H1 (cell line): ENCODE results near the gene MGAT2. TPM values are rescaled to one million over a fixed set of nuclear protein-coding genes. Genes with fewer than 3 reads are reported as not detected.

Experiments used
- CBX5 ChIP-seq: fragments of 300-800, 300-1000 bp; sonication (generic); IDR thresholded peaks from 2 replicates; pipeline ENCODE4 v1.7.1; 2016; ENCODE audit warnings: antibody characterized with exemption, low read length, low read depth
- NANOG ChIP-seq: IDR thresholded peaks from 2 replicates; pipeline ENCODE4 v1.6.1; 2011; ENCODE audit warnings: low read length, low read depth, mild to moderate bottlenecking, inconsistent platforms; ENCODE audit not compliant: insufficient read depth, poor library complexity, severe bottlenecking
- POLR2AphosphoS5 ChIP-seq: IDR thresholded peaks from 2 replicates; pipeline ENCODE4 v1.6.1; 2011; ENCODE audit warnings: low read depth, low read length
- RFX5 ChIP-seq: IDR thresholded peaks from 2 replicates; pipeline ENCODE4 v1.6.1; 2011; ENCODE audit warnings: low read depth, low read length, improper control_type of control experiment, borderline replicate concordance
- SP4 ChIP-seq: IDR thresholded peaks from 2 replicates; pipeline ENCODE4 v1.6.1; 2012; ENCODE audit warnings: low read length, inconsistent platforms
- SUZ12 ChIP-seq: fragments of 200-600 bp; sonication (generic); IDR thresholded peaks from 2 replicates; pipeline ENCODE4 v1.6.1; 2012; ENCODE audit warnings: mild to moderate bottlenecking, inconsistent platforms, low read length, moderate library complexity, mixed read lengths
- TEAD4 ChIP-seq: IDR thresholded peaks from 2 replicates; pipeline ENCODE4 v1.6.1; 2012; ENCODE audit warnings: low read depth, low read length, inconsistent platforms, mixed read lengths
- polyA plus RNA-seq, 7 experiments: library from polyadenylated mRNA; depleted of rRNA in 3 of 7; stranded (reverse) in 5 of 7; unstranded in 2 of 7; fragments of >200 nt in 5 of 7; fragments of 200-250 nt in 2 of 7; gene quantifications; 1 replicate in 5 of 7; 2 replicates in 1 of 7; 4 replicates in 1 of 7; pipeline versions ENCODE4 v1.2.1 to v1.2.3, GENCODE V29; 2011 to 2013; ENCODE audit warnings: missing spikeins in 2 of 7, mixed read lengths in 2 of 7
- total RNA-seq: library from RNA; stranded (reverse); fragmentation: NEBNext Ultra II Directional; extraction: Animal tissue kit (Norgen Biotek cat#: 25700); gene quantifications from 2 replicates; pipeline ENCODE4 v1.2.1, GENCODE V29; 2021
- TF ChIP-seq, protein P1 (sequence below): fragments of 300-600 bp; sonication (generic); IDR thresholded peaks from 2 replicates; pipeline ENCODE4 v1.7.1; 2012; ENCODE audit warnings: low read length, moderate library complexity, mild to moderate bottlenecking, inconsistent platforms; ENCODE audit not compliant: insufficient replicate concordance
- TF ChIP-seq, protein P2 (sequence below), 3 experiments: IDR thresholded peaks; 1 replicate in 2 of 3; 2 replicates in 1 of 3; pipeline versions ENCODE4 v1.5.1 to v1.6.1; 2011; ENCODE audit warnings: low read length in 3 of 3, mild to moderate bottlenecking in 3 of 3, inconsistent platforms in 2 of 3, low read depth in 1 of 3, moderate library complexity in 1 of 3; ENCODE audit not compliant: insufficient read depth in 1 of 3; ENCODE audit errors: control extremely low read depth in 1 of 3

Gene MGAT2
- total and polyA plus RNA-seq, 2 of the 8 experiments (the other 6 are each of a cell fraction or from before 2014, with no cell fraction given): 10.6 to 23.7 TPM

GRCh38 chr14:49642163-49642562 is 21.6 kb downstream of the MGAT2 start (continued):
- TF ChIP-seq, protein P1, sequence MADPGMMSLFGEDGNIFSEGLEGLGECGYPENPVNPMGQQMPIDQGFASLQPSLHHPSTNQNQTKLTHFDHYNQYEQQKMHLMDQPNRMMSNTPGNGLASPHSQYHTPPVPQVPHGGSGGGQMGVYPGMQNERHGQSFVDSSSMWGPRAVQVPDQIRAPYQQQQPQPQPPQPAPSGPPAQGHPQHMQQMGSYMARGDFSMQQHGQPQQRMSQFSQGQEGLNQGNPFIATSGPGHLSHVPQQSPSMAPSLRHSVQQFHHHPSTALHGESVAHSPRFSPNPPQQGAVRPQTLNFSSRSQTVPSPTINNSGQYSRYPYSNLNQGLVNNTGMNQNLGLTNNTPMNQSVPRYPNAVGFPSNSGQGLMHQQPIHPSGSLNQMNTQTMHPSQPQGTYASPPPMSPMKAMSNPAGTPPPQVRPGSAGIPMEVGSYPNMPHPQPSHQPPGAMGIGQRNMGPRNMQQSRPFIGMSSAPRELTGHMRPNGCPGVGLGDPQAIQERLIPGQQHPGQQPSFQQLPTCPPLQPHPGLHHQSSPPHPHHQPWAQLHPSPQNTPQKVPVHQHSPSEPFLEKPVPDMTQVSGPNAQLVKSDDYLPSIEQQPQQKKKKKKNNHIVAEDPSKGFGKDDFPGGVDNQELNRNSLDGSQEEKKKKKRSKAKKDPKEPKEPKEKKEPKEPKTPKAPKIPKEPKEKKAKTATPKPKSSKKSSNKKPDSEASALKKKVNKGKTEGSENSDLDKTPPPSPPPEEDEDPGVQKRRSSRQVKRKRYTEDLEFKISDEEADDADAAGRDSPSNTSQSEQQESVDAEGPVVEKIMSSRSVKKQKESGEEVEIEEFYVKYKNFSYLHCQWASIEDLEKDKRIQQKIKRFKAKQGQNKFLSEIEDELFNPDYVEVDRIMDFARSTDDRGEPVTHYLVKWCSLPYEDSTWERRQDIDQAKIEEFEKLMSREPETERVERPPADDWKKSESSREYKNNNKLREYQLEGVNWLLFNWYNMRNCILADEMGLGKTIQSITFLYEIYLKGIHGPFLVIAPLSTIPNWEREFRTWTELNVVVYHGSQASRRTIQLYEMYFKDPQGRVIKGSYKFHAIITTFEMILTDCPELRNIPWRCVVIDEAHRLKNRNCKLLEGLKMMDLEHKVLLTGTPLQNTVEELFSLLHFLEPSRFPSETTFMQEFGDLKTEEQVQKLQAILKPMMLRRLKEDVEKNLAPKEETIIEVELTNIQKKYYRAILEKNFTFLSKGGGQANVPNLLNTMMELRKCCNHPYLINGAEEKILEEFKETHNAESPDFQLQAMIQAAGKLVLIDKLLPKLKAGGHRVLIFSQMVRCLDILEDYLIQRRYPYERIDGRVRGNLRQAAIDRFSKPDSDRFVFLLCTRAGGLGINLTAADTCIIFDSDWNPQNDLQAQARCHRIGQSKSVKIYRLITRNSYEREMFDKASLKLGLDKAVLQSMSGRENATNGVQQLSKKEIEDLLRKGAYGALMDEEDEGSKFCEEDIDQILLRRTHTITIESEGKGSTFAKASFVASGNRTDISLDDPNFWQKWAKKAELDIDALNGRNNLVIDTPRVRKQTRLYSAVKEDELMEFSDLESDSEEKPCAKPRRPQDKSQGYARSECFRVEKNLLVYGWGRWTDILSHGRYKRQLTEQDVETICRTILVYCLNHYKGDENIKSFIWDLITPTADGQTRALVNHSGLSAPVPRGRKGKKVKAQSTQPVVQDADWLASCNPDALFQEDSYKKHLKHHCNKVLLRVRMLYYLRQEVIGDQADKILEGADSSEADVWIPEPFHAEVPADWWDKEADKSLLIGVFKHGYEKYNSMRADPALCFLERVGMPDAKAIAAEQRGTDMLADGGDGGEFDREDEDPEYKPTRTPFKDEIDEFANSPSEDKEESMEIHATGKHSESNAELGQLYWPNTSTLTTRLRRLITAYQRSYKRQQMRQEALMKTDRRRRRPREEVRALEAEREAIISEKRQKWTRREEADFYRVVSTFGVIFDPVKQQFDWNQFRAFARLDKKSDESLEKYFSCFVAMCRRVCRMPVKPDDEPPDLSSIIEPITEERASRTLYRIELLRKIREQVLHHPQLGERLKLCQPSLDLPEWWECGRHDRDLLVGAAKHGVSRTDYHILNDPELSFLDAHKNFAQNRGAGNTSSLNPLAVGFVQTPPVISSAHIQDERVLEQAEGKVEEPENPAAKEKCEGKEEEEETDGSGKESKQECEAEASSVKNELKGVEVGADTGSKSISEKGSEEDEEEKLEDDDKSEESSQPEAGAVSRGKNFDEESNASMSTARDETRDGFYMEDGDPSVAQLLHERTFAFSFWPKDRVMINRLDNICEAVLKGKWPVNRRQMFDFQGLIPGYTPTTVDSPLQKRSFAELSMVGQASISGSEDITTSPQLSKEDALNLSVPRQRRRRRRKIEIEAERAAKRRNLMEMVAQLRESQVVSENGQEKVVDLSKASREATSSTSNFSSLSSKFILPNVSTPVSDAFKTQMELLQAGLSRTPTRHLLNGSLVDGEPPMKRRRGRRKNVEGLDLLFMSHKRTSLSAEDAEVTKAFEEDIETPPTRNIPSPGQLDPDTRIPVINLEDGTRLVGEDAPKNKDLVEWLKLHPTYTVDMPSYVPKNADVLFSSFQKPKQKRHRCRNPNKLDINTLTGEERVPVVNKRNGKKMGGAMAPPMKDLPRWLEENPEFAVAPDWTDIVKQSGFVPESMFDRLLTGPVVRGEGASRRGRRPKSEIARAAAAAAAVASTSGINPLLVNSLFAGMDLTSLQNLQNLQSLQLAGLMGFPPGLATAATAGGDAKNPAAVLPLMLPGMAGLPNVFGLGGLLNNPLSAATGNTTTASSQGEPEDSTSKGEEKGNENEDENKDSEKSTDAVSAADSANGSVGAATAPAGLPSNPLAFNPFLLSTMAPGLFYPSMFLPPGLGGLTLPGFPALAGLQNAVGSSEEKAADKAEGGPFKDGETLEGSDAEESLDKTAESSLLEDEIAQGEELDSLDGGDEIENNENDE: no peak
- TF ChIP-seq RFX5: no peak
- TF ChIP-seq SUZ12: no peak
- TF ChIP-seq SP4: no peak
- TF ChIP-seq CBX5: no peak
- TF ChIP-seq TEAD4: no peak
- TF ChIP-seq POLR2AphosphoS5: no peak
- no peak for TF ChIP-seq NANOG
- TF ChIP-seq, protein P2, sequence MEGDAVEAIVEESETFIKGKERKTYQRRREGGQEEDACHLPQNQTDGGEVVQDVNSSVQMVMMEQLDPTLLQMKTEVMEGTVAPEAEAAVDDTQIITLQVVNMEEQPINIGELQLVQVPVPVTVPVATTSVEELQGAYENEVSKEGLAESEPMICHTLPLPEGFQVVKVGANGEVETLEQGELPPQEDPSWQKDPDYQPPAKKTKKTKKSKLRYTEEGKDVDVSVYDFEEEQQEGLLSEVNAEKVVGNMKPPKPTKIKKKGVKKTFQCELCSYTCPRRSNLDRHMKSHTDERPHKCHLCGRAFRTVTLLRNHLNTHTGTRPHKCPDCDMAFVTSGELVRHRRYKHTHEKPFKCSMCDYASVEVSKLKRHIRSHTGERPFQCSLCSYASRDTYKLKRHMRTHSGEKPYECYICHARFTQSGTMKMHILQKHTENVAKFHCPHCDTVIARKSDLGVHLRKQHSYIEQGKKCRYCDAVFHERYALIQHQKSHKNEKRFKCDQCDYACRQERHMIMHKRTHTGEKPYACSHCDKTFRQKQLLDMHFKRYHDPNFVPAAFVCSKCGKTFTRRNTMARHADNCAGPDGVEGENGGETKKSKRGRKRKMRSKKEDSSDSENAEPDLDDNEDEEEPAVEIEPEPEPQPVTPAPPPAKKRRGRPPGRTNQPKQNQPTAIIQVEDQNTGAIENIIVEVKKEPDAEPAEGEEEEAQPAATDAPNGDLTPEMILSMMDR (IDR thresholded peaks at IDR 0.05; ENCODE audit: control extremely low read depth in 1 of 3, insufficient read depth in 1 of 3, low read depth in 1 of 3, low read length in 3 of 3): no peak
